Measurements from ENCODE around the gene ALDH2. TPM values are rescaled to one million over a fixed set of nuclear protein-coding genes. Genes with fewer than 3 reads are reported as not detected.
A peak's percentile ranks its signal among the peaks of the same experiment; 100 is the strongest.
"Not testable (repeated sequence)": the region's sequence is repeated elsewhere in the genome, so short reads cannot be mapped to it uniquely, and the experiment has no call there.

Gene ALDH2
- total RNA-seq, 2 donors from 2014 or later = 99.0 to 135 TPM

GRCh38 chr12:111732786-111733185 lies 33.9 kb upstream of the ALDH2 start:
- Histone ChIP-seq H3K9me3 (no peaks in the 10 kb centered on the region), H3K4me3 (no peak overlapping the region), H3K27ac (no peak overlapping the region), H3K36me3 (peaks cover 17% of the 10 kb centered on the region), H3K27me3 (replicated peaks; ENCODE audit: insufficient read depth) (no peaks in the 10 kb centered on the region), H3K4me1 (ENCODE audit: control insufficient read depth in 1 of 2, low read depth in 2 of 2) (no peaks in the 10 kb centered on the region)
- DNase-seq (ENCODE audit: low spot score) (no peak), ATAC-seq (ENCODE audit: insufficient number of reproducible peaks, low FRiP score, low read depth) (no peak)
- TF ChIP-seq, protein P1, sequence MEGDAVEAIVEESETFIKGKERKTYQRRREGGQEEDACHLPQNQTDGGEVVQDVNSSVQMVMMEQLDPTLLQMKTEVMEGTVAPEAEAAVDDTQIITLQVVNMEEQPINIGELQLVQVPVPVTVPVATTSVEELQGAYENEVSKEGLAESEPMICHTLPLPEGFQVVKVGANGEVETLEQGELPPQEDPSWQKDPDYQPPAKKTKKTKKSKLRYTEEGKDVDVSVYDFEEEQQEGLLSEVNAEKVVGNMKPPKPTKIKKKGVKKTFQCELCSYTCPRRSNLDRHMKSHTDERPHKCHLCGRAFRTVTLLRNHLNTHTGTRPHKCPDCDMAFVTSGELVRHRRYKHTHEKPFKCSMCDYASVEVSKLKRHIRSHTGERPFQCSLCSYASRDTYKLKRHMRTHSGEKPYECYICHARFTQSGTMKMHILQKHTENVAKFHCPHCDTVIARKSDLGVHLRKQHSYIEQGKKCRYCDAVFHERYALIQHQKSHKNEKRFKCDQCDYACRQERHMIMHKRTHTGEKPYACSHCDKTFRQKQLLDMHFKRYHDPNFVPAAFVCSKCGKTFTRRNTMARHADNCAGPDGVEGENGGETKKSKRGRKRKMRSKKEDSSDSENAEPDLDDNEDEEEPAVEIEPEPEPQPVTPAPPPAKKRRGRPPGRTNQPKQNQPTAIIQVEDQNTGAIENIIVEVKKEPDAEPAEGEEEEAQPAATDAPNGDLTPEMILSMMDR (IDR thresholded peaks at IDR 0.05) = no peak

DNA sequence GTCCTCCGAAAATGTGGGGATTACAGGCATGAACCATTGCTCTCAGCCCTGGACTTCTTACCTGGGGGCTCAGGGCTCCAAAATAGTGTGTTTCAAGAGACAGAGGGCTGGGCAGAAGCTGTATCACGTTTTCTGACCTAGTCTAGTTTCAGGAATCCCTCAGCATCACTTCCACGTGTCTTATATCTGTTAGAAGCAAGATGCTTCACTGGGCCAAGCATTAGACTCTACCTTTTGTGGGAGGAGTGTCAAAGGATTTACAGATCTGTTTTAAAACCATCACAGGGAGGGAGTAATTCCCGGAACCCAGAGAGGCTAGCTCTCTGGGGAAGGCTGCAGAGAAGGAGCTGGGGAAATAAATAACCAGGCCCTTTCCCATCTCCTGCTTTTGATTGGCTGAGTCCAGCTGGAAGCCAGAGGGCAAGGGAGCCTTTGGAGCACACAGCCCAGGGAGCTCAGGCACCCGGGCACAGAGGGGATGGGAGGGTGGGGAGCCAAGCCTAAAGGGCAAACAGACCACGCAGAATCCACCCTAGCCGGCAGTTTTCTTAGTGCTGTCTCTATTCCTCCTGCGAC lies 33.3 kb upstream of the ALDH2 start:
- no peaks in the 10 kb centered on the region for H3K4me1 ChIP-seq (ENCODE audit: control insufficient read depth in 1 of 2, low read depth in 2 of 2)
- no peaks in the 10 kb centered on the region for H3K9me3 ChIP-seq
- DNase-seq (ENCODE audit: low spot score) = no peak
- no peak overlapping the region for H3K27ac ChIP-seq
- H3K4me3 ChIP-seq = no peak overlapping the region
- TF ChIP-seq, protein P1 (IDR thresholded peaks at IDR 0.05) = no peak
- ATAC-seq (ENCODE audit: insufficient number of reproducible peaks, low FRiP score, low read depth) = no peak
- H3K36me3 ChIP-seq = peaks cover 17% of the 10 kb centered on the region
- no peaks in the 10 kb centered on the region for H3K27me3 ChIP-seq (replicated peaks; ENCODE audit: insufficient read depth)

- H3K36me3 ChIP-seq; H3K27me3 ChIP-seq (replicated peaks; ENCODE audit: insufficient read depth); H3K4me3 ChIP-seq; H3K27ac ChIP-seq; H3K9me3 ChIP-seq; ATAC-seq (ENCODE audit: insufficient number of reproducible peaks, low FRiP score, low read depth); DNase-seq (ENCODE audit: low spot score): not testable (repeated sequence)
- peaks cover 6 to 13% of the 10 kb centered on the region in 2 donors for H3K4me1 ChIP-seq (ENCODE audit: control insufficient read depth in 1 of 2, low read depth in 2 of 2)
Measured at GRCh38 chr12:111739524-111739923, 27.2 kb upstream of the ALDH2 start.

- peak overlapping the region; percentile 6 to 34 for H3K27ac ChIP-seq
- ATAC-seq (ENCODE audit: insufficient number of reproducible peaks, low FRiP score, low read depth) (no peak), DNase-seq (ENCODE audit: low spot score) (no peak)
- no peaks in the 10 kb centered on the region for H3K27me3 ChIP-seq (replicated peaks; ENCODE audit: insufficient read depth)
- TF ChIP-seq, protein P1 (IDR thresholded peaks at IDR 0.05) = no peak
- H3K9me3 ChIP-seq = no peaks in the 10 kb centered on the region
- H3K36me3 ChIP-seq = peaks cover 14% of the 10 kb centered on the region
- H3K4me3 ChIP-seq = no peak overlapping the region
- peaks cover 6 to 13% of the 10 kb centered on the region in 2 donors for H3K4me1 ChIP-seq (ENCODE audit: control insufficient read depth in 1 of 2, low read depth in 2 of 2)
Measured at GRCh38 chr12:111741235-111741812, 25.4 kb upstream of the ALDH2 start.

- ATAC-seq (ENCODE audit: insufficient number of reproducible peaks, low FRiP score, low read depth) (no peak), DNase-seq (ENCODE audit: low spot score) (no peak)
- peaks cover 6 to 13% of the 10 kb centered on the region in 2 donors for H3K4me1 ChIP-seq (ENCODE audit: control insufficient read depth in 1 of 2, low read depth in 2 of 2)
- H3K4me3 ChIP-seq = no peak overlapping the region
- no peaks in the 10 kb centered on the region for H3K27me3 ChIP-seq (replicated peaks; ENCODE audit: insufficient read depth)
- H3K9me3 ChIP-seq = no peaks in the 10 kb centered on the region
- peaks cover 28% of the 10 kb centered on the region for H3K36me3 ChIP-seq
- no peak overlapping the region for H3K27ac ChIP-seq
- TF ChIP-seq, protein P1 (IDR thresholded peaks at IDR 0.05) = no peak
Measured at GRCh38 chr12:111745211-111745610, 21.5 kb upstream of the ALDH2 start.

DNA sequence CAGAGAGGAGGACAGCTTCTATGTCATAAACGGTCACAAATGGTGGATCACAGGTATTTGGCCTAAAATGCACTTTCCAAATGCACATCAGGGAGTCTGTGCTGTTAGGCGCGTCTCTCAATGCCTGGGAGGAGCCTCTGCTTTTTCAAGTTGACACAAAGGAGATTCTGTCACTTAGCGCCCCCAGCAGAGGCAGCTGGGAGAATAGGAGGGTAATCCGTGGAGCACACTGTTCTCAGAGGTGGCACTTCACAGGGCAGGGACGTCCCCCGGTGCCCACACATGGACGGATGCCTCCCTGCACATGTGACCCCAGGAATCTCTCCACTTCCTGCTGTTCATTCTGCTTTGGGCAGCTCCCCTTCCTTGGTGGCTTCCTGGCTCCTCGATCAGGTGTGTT lies 19.4 kb upstream of the ALDH2 start:
- H3K4me3 ChIP-seq = no peak overlapping the region
- ATAC-seq (ENCODE audit: insufficient number of reproducible peaks, low FRiP score, low read depth) (no peak), DNase-seq (ENCODE audit: low spot score) (no peak)
- H3K27ac ChIP-seq = no peak overlapping the region
- no peaks in the 10 kb centered on the region for H3K27me3 ChIP-seq (replicated peaks; ENCODE audit: insufficient read depth)
- no peaks in the 10 kb centered on the region for H3K4me1 ChIP-seq (ENCODE audit: control insufficient read depth in 1 of 2, low read depth in 2 of 2)
- peaks cover 28% of the 10 kb centered on the region for H3K36me3 ChIP-seq
- H3K9me3 ChIP-seq = no peaks in the 10 kb centered on the region
- TF ChIP-seq, protein P1 (IDR thresholded peaks at IDR 0.05) = no peak
